Upper lobe of right lung (tissue), 1 donor: ENCODE results near the gene PNKD. TPM values are rescaled to one million over a fixed set of nuclear protein-coding genes. Genes with fewer than 3 reads are reported as not detected.

Experiments
- ATAC-seq: fragments of 200-7000 bp; cut with Tn5 transposase; one replicate; pipeline ENCODE4 v1.9.1; 2020; ENCODE audit warnings: mild to moderate bottlenecking, moderate library complexity
- DNase-seq: peaks from one replicate; pipeline ENCODE4 v3.0.0-alpha.2; 2020
- H3K27ac ChIP-seq: fragments of 200-600 bp; one replicate; pipeline ENCODE4 v1.8.0; 2022
- H3K27me3 ChIP-seq: fragments of 200-600 bp; one replicate; pipeline ENCODE4 v1.8.0; 2022; ENCODE audit warnings: mild to moderate bottlenecking
- H3K36me3 ChIP-seq: fragments of 200-600 bp; one replicate; pipeline ENCODE4 v1.8.0; 2022
- H3K4me1 ChIP-seq: fragments of 200-600 bp; one replicate; pipeline ENCODE4 v1.8.0; 2022
- H3K4me3 ChIP-seq: fragments of 200-600 bp; one replicate; pipeline ENCODE4 v1.8.0; 2022; ENCODE audit warnings: mild to moderate bottlenecking
- H3K9me3 ChIP-seq: fragments of 200-600 bp; one replicate; pipeline ENCODE4 v1.8.0; 2022
- CTCF ChIP-seq: fragments of 200-600 bp; IDR thresholded peaks from one replicate; pipeline ENCODE4 v1.8.0; 2022; ENCODE audit warnings: antibody characterized with exemption
- intact Hi-C: fragments of 100-400 bp; cut with DNase I; formaldehyde crosslinking; loops from one replicate; pipeline ENCODE4 v1.11.0; 2022
- total RNA-seq: library from RNA; stranded (reverse); fragmentation: NEBNext Ultra II Directional; extraction: Animal tissue kit (Norgen Biotek cat#: 25700); gene quantifications from one replicate; pipeline ENCODE4 v1.2.1, GENCODE V29; 2021
- donor health status: DM: no; HTN: yes; CAD: no; lungs with severe emphysema.

Gene PNKD
- total RNA-seq, 1 donor from 2014 or later: 65.4 TPM

- intact Hi-C loops: no loop called here
- no peak for TF ChIP-seq CTCF
- DNase-seq (peak; percentile 72), ATAC-seq (peak; percentile 13)
- H3K27me3 ChIP-seq: no peaks in the 10 kb centered on the region
- H3K4me1 ChIP-seq: peaks cover 36% of the 10 kb centered on the region
- H3K4me3 ChIP-seq: peak overlapping the region; percentile 65
- H3K36me3 ChIP-seq: no peaks in the 10 kb centered on the region
- no peaks in the 10 kb centered on the region for H3K9me3 ChIP-seq
- H3K27ac ChIP-seq: peak overlapping the region; percentile 98
Observed at GRCh38 chr2:218368621-218369153, 98.4 kb downstream of the PNKD start.

GRCh38 chr2:218369330-218369729, 99.0 kb downstream of the PNKD start:
- ATAC-seq (peak; percentile 35), DNase-seq (peak; percentile 70)
- Histone ChIP-seq H3K4me3 (peak overlapping the region; percentile 65), H3K4me1 (peaks cover 36% of the 10 kb centered on the region), H3K36me3 (no peaks in the 10 kb centered on the region), H3K27ac (peak overlapping the region; percentile 98), H3K9me3 (no peaks in the 10 kb centered on the region), H3K27me3 (no peaks in the 10 kb centered on the region)
- intact Hi-C loops: no loop called here
- no peak for TF ChIP-seq CTCF

GRCh38 chr2:218370410-218371063, 100.2 kb downstream of the PNKD start:
- DNase-seq: peak; percentile 82
- Histone ChIP-seq H3K36me3 (no peaks in the 10 kb centered on the region), H3K27ac (peak overlapping the region; percentile 98), H3K9me3 (no peaks in the 10 kb centered on the region), H3K4me1 (peaks cover 36% of the 10 kb centered on the region), H3K27me3 (no peaks in the 10 kb centered on the region), H3K4me3 (no peak overlapping the region)
- TF ChIP-seq CTCF: no peak
- intact Hi-C loops: no loop called here
- peak; percentile 64 for ATAC-seq

GRCh38 chr2:218371983-218372350, 101.6 kb downstream of the PNKD start:
- Histone ChIP-seq H3K27ac (peak overlapping the region; percentile 98), H3K36me3 (no peaks in the 10 kb centered on the region), H3K9me3 (no peaks in the 10 kb centered on the region), H3K27me3 (no peaks in the 10 kb centered on the region), H3K4me3 (no peak overlapping the region), H3K4me1 (peaks cover 36% of the 10 kb centered on the region)
- DNase-seq (no peak), ATAC-seq (no peak)
- TF ChIP-seq CTCF: no peak
- intact Hi-C loops: no loop called here

GRCh38 chr2:218374795-218375194, 104.5 kb downstream of the PNKD start:
- Histone ChIP-seq H3K36me3 (no peaks in the 10 kb centered on the region), H3K27ac (no peak overlapping the region)
- intact Hi-C loops: no loop called here

More at GRCh38 chr2:218374795-218375194, 104.5 kb downstream of the PNKD start:
- H3K4me3 ChIP-seq: no peak overlapping the region
- H3K9me3 ChIP-seq: no peaks in the 10 kb centered on the region
- TF ChIP-seq CTCF: no peak
- ATAC-seq (no peak), DNase-seq (no peak)
- H3K27me3 ChIP-seq: no peaks in the 10 kb centered on the region
- peaks cover 19% of the 10 kb centered on the region for H3K4me1 ChIP-seq
